Endothelial cell of umbilical vein (primary cell): Measurements from ENCODE around the gene XKR8. TPM values are rescaled to one million over a fixed set of nuclear protein-coding genes. Genes with fewer than 3 reads are reported as not detected.

Source experiments
- BruUV-seq: library from RNA; stranded (reverse); fragments of 400-500 nt; replicated peaks from 2 replicates; lab custom pipeline; 2021; lab: Mats Ljungman, UMichigan
- CTCF ChIA-PET: fragments of 300-600, 350-600 bp; sonication (Branson Sonifier 250); formaldehyde crosslinking; loops from one replicate; lab custom pipeline; 2021; ENCODE audit warnings: antibody characterized with exemption, inconsistent platforms; lab: Charles Lee
- POLR2A ChIA-PET: fragments of 300-600, 350-600 bp; sonication (Branson Sonifier 250); formaldehyde crosslinking; loops from one replicate; lab custom pipeline; 2021; ENCODE audit warnings: antibody characterized with exemption, inconsistent platforms; lab: Charles Lee
- DNase-seq: peaks from one replicate; pipeline ENCODE4 v3.0.0-alpha.2; 2011; ENCODE audit warnings: low read depth, low spot score
- FAIRE-seq: peaks from 2 replicates; lab custom pipeline; 2011; peaks lifted over from hg19 to GRCh38; lab: Jason Lieb, UNC
- H2AFZ ChIP-seq: 2 replicates; pipeline ENCODE4 v1.6.0; 2012; ENCODE audit warnings: low read depth, low read length, control low read depth, inconsistent platforms
- H3K27ac ChIP-seq: 2 replicates; pipeline ENCODE4 v1.5.1; 2011; ENCODE audit warnings: low read depth, mild to moderate bottlenecking, control low read depth, low read length, moderate library complexity; ENCODE audit not compliant: insufficient read depth
- H3K27me3 ChIP-seq, 2 experiments: 2 replicates each; pipeline versions ENCODE4 v1.6.0 to v1.6.1; 2011; ENCODE audit warnings: low read length in 2 of 2, mixed read lengths in 1 of 2; ENCODE audit not compliant: control insufficient read depth in 2 of 2, insufficient read depth in 2 of 2
- H3K36me3 ChIP-seq, 2 experiments: 2 replicates in 1 of 2; 3 replicates in 1 of 2; pipeline ENCODE4 v1.5.1; 2011; ENCODE audit warnings: low read length in 2 of 2, mild to moderate bottlenecking in 1 of 2, moderate library complexity in 1 of 2; ENCODE audit not compliant: control insufficient read depth in 2 of 2, insufficient read depth in 2 of 2; ENCODE audit errors: extremely low read depth in 1 of 2
- H3K4me1 ChIP-seq: 3 replicates; pipeline ENCODE4 v1.5.1; 2011; ENCODE audit warnings: mild to moderate bottlenecking, low read length; ENCODE audit not compliant: control insufficient read depth, insufficient read depth; ENCODE audit errors: extremely low read depth
- H3K4me2 ChIP-seq: 2 replicates; pipeline ENCODE4 v1.6.1; 2011; ENCODE audit warnings: low read length, control low read depth, mixed read lengths; ENCODE audit not compliant: insufficient read depth
- H3K4me3 ChIP-seq, 3 experiments: fragments of 200-600 bp in 1 of 3; sonication (generic), shearing (Covaris generic) in 1 of 3; replicated peaks in 1 of 3; 2 replicates each; pipeline ENCODE4 v1.5.1; 2011 to 2016; ENCODE audit warnings: control low read depth in 3 of 3, low read length in 3 of 3, mild to moderate bottlenecking in 2 of 3, inconsistent platforms in 1 of 3, low read depth in 1 of 3, moderate library complexity in 1 of 3; ENCODE audit not compliant: insufficient read depth in 1 of 3
- H3K79me2 ChIP-seq: 2 replicates; pipeline ENCODE4 v1.6.0; 2012; ENCODE audit warnings: low read length, inconsistent platforms; ENCODE audit not compliant: control insufficient read depth, insufficient read depth
- H3K9ac ChIP-seq: replicated peaks from 2 replicates; pipeline ENCODE3; 2011; ENCODE audit warnings: low read length, control low read depth; ENCODE audit not compliant: insufficient read depth; ENCODE audit errors: extremely low read depth
- H3K9me1 ChIP-seq: replicated peaks from 3 replicates; pipeline ENCODE4 v1.6.0; 2011; ENCODE audit warnings: mild to moderate bottlenecking, low read length; ENCODE audit not compliant: control insufficient read depth, insufficient read depth; ENCODE audit errors: extremely low read depth
- H3K9me3 ChIP-seq: replicated peaks from 2 replicates; pipeline ENCODE4 v1.5.1; 2012; ENCODE audit warnings: low read length, inconsistent platforms; ENCODE audit not compliant: control insufficient read depth, insufficient read depth
- H4K20me1 ChIP-seq: replicated peaks from 2 replicates; pipeline ENCODE3; 2011; ENCODE audit warnings: mild to moderate bottlenecking, low read length; ENCODE audit not compliant: control insufficient read depth, insufficient read depth; ENCODE audit errors: extremely low read depth
- CTCF ChIP-seq, 2 donors: IDR thresholded peaks; 1 replicate in 1 of 2; 2 replicates in 1 of 2; pipeline ENCODE4 v1.5.1; 2011; ENCODE audit warnings: low read length in 2 of 2, mild to moderate bottlenecking in 2 of 2, moderate library complexity in 2 of 2, control low read depth in 1 of 2, inconsistent platforms in 1 of 2, low read depth in 1 of 2; ENCODE audit not compliant: insufficient read depth in 1 of 2; ENCODE audit errors: extremely low read depth in 1 of 2
- EZH2 ChIP-seq: IDR thresholded peaks from 2 replicates; pipeline ENCODE4 v1.6.1; 2012; ENCODE audit warnings: borderline replicate concordance, low read depth, mild to moderate bottlenecking, moderate library complexity, low read length, inconsistent platforms; ENCODE audit not compliant: severe bottlenecking
- FOS ChIP-seq: IDR thresholded peaks from 2 replicates; pipeline ENCODE4 v1.6.1; 2011; ENCODE audit warnings: mild to moderate bottlenecking, low read length, moderate library complexity, borderline replicate concordance; ENCODE audit not compliant: insufficient read depth
- GATA2 ChIP-seq: IDR thresholded peaks from 2 replicates; pipeline ENCODE4 v1.7.0; 2011; ENCODE audit warnings: low read depth, mild to moderate bottlenecking, moderate library complexity, mixed read lengths, low read length; ENCODE audit not compliant: insufficient read length, insufficient read depth
- JUN ChIP-seq: IDR thresholded peaks from 2 replicates; pipeline ENCODE4 v1.6.1; 2011; ENCODE audit warnings: borderline replicate concordance, low read depth; ENCODE audit not compliant: insufficient read length, insufficient read depth
- MAX ChIP-seq: IDR thresholded peaks from 2 replicates; pipeline ENCODE4 v1.6.1; 2011; ENCODE audit not compliant: insufficient read depth, insufficient read length
- MYC ChIP-seq: IDR thresholded peaks from one replicate; pipeline ENCODE4 v1.6.1; 2011; ENCODE audit warnings: mild to moderate bottlenecking, low read depth, low read length
- POLR2A ChIP-seq: IDR thresholded peaks from 2 replicates; pipeline ENCODE4 v1.6.1; 2012; ENCODE audit warnings: low read depth, mild to moderate bottlenecking, control low read depth, low read length
- POLR2AphosphoS5 ChIP-seq: IDR thresholded peaks from 2 replicates; pipeline ENCODE4 v1.6.1; 2012; ENCODE audit warnings: low read depth, mild to moderate bottlenecking, control low read depth, low read length, moderate library complexity; ENCODE audit not compliant: insufficient read depth
- dilution Hi-C: fragments of 300-500 bp; cut with MboI; formaldehyde crosslinking; loops from one replicate; pipeline ENCODE4 v1.15.0; 2019; ENCODE audit warnings: low sequenced_read_pairs; ENCODE audit not compliant: extremely low pct_ligation_motif_present
- intact Hi-C: fragments of 100-400 bp; cut with micrococcal nuclease; formaldehyde crosslinking; loops from one replicate; pipeline ENCODE4 v1.10.0; 2022
- polyA plus RNA-seq, 4 experiments: library from polyadenylated mRNA; depleted of rRNA in 3 of 4; stranded (reverse) in 3 of 4; unstranded in 1 of 4; fragments of >200 nt; gene quantifications; 2 replicates each; pipeline versions ENCODE4 v1.2.1 to v1.2.3, GENCODE V29; 2011 to 2012; ENCODE audit warnings: missing spikeins in 1 of 4
- total RNA-seq: library from RNA; stranded (reverse); gene quantifications from 2 replicates; pipeline ENCODE4 v1.2.3, GENCODE V29; 2021

The XKR8 gene
- total and polyA plus RNA-seq, 2 donors (not counting 3 experiments of a cell fraction or from before 2014, with no cell fraction given), result 10.0 to 13.1 TPM

GRCh38 chr1:27979859-27980201 is 20.1 kb downstream of the XKR8 start:
- no TSS peak for BruUV-seq
- H4K20me1 ChIP-seq, result no peaks in the 10 kb centered on the region
- no peaks in the 10 kb centered on the region for H3K27me3 ChIP-seq
- no peaks in the 10 kb centered on the region for H3K9me1 ChIP-seq
- dilution Hi-C loops (no loop called here), intact Hi-C loops (loop anchor here (1.0 to 10.0 kb wide), 3 partner anchors 40 to 225 kb away; no protein-coding TSS in a partner anchor)
- H3K4me3 ChIP-seq, result no peak overlapping the region
- H3K4me2 ChIP-seq, result no peak overlapping the region
- H2AFZ ChIP-seq, result no peak overlapping the region
- peaks cover 0 to 4% of the 10 kb centered on the region in 2 experiments for H3K36me3 ChIP-seq
- no peak for TF ChIP-seq EZH2
- TF ChIP-seq MAX, result no peak
- no peak for TF ChIP-seq GATA2
- TF ChIP-seq CTCF (IDR thresholded peaks at IDR 0.05; ENCODE audit: extremely low read depth in 1 of 2, insufficient read depth in 1 of 2, low read depth in 1 of 2, low read length in 2 of 2), result no peak
- TF ChIP-seq JUN, result no peak
- TF ChIP-seq FOS, result no peak
- no peak for TF ChIP-seq POLR2AphosphoS5
- no peak for TF ChIP-seq POLR2A
- no peak for TF ChIP-seq MYC
- H3K27ac ChIP-seq, result no peak overlapping the region
- H3K4me1 ChIP-seq, result peaks cover 3% of the 10 kb centered on the region
- no peak overlapping the region for H3K9ac ChIP-seq
- H3K9me3 ChIP-seq, result no peaks in the 10 kb centered on the region
- FAIRE-seq (no peak), DNase-seq (no peak)
- ChIA-PET POLR2A (interaction anchor here (0.5 kb wide), 1 partner anchor 19 kb away, joined by 4 read pairs; no protein-coding TSS in a partner anchor), CTCF (interaction anchor here (0.7 to 6.3 kb wide), 19 partner anchors 8 to 311 kb away, joined by 3 to 99 read pairs (median 6); partner anchors contain the start of gene EYA3)
- H3K79me2 ChIP-seq, result no peaks in the 10 kb centered on the region
